Aorta (tissue), 5 donors: ENCODE results near the gene PUM1. TPM values are rescaled to one million over a fixed set of nuclear protein-coding genes. Genes with fewer than 3 reads are reported as not detected.

ENCODE experiments used
- ATAC-seq: fragments of 200-7000 bp; cut with Tn5 transposase; one replicate; pipeline ENCODE4 v1.9.1; 2022; ENCODE audit warnings: moderate library complexity; ENCODE audit not compliant: low FRiP score
- DNase-seq, 2 donors: peaks; one replicate each; pipeline ENCODE4 v3.0.0-alpha.2; 2020
- H3K27ac ChIP-seq, 2 donors: one replicate each; pipeline ENCODE4 v1.5.1; 2013; ENCODE audit warnings: low read length in 2 of 2, mild to moderate bottlenecking in 2 of 2, moderate library complexity in 2 of 2, control low read depth in 1 of 2, inconsistent platforms in 1 of 2, low read depth in 1 of 2
- H3K27me3 ChIP-seq, 2 donors: one replicate each; pipeline ENCODE4 v1.6.1; 2013; ENCODE audit warnings: control low read depth in 1 of 2, low read length in 1 of 2, mild to moderate bottlenecking in 1 of 2, moderate library complexity in 1 of 2; ENCODE audit not compliant: insufficient read depth in 2 of 2, control insufficient read depth in 1 of 2
- H3K36me3 ChIP-seq, 2 donors: one replicate each; pipeline ENCODE4 v1.6.1; 2013; ENCODE audit warnings: control low read depth in 1 of 2, low read length in 1 of 2, mild to moderate bottlenecking in 1 of 2; ENCODE audit not compliant: insufficient read depth in 2 of 2, control insufficient read depth in 1 of 2
- H3K4me1 ChIP-seq, 2 donors: one replicate each; pipeline ENCODE4 v1.6.1; 2013; ENCODE audit warnings: low read length in 2 of 2, control low read depth in 1 of 2, mild to moderate bottlenecking in 1 of 2, moderate library complexity in 1 of 2; ENCODE audit not compliant: insufficient read depth in 2 of 2, control insufficient read depth in 1 of 2
- H3K4me3 ChIP-seq, 2 donors: one replicate each; pipeline ENCODE4 v1.5.1; 2013; ENCODE audit warnings: low read length in 2 of 2, control low read depth in 1 of 2, mild to moderate bottlenecking in 1 of 2
- H3K9me3 ChIP-seq: one replicate; pipeline ENCODE4 v1.6.1; 2013; ENCODE audit warnings: mild to moderate bottlenecking, low read length; ENCODE audit not compliant: control insufficient read depth
- WGBS, 2 donors: extraction: QIAGEN DNeasy Blood & Tissue Kit; methylation state at CpG; one replicate each; pipeline ENCODE4 v1.1.7; 2013; 5-methylcytosine and 5-hydroxymethylcytosine counted together
- intact Hi-C, 2 donors: fragments of 100-400 bp; cut with DNase I; formaldehyde crosslinking; loops; one replicate each; pipeline versions ENCODE4 v1.14.2 to v1.15.0; 2022
- long read RNA-seq, 2 donors: library from polyadenylated mRNA; unstranded; transcript quantifications; one replicate each; pipeline ENCODE4 v2.0.0, GENCODE V29; 2020 to 2021
- polyA plus RNA-seq, 2 donors: library from polyadenylated mRNA; stranded (reverse); fragments of 200-250 nt; gene quantifications; one replicate each; pipeline ENCODE4 v1.2.3, GENCODE V29; 2013
- total RNA-seq, 2 donors: library from RNA; stranded (reverse); fragmentation: NEBNext Ultra II Directional; extraction: Animal tissue kit (Norgen Biotek cat#: 25700); gene quantifications; one replicate each; pipeline ENCODE4 v1.2.1, GENCODE V29; 2021
- donor health status: healthy with polysubstance abuse.
- donor health status: Bipolar disorder and iron deficiency.
- donor health status: DM: no; HTN: no; CAD: no.
- donor health status: DM: no; HTN: no; CAD: no.
- donor health status: DM: yes; HTN: yes; CAD: no.

Gene PUM1, protein sequence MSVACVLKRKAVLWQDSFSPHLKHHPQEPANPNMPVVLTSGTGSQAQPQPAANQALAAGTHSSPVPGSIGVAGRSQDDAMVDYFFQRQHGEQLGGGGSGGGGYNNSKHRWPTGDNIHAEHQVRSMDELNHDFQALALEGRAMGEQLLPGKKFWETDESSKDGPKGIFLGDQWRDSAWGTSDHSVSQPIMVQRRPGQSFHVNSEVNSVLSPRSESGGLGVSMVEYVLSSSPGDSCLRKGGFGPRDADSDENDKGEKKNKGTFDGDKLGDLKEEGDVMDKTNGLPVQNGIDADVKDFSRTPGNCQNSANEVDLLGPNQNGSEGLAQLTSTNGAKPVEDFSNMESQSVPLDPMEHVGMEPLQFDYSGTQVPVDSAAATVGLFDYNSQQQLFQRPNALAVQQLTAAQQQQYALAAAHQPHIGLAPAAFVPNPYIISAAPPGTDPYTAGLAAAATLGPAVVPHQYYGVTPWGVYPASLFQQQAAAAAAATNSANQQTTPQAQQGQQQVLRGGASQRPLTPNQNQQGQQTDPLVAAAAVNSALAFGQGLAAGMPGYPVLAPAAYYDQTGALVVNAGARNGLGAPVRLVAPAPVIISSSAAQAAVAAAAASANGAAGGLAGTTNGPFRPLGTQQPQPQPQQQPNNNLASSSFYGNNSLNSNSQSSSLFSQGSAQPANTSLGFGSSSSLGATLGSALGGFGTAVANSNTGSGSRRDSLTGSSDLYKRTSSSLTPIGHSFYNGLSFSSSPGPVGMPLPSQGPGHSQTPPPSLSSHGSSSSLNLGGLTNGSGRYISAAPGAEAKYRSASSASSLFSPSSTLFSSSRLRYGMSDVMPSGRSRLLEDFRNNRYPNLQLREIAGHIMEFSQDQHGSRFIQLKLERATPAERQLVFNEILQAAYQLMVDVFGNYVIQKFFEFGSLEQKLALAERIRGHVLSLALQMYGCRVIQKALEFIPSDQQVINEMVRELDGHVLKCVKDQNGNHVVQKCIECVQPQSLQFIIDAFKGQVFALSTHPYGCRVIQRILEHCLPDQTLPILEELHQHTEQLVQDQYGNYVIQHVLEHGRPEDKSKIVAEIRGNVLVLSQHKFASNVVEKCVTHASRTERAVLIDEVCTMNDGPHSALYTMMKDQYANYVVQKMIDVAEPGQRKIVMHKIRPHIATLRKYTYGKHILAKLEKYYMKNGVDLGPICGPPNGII
- total RNA-seq: 100 to 1,000 TPM; 105 to 120 TPM
- polyA plus RNA-seq: 10 to 100 TPM; 13.1 to 21.8 TPM
- long read RNA-seq, donor 1, full-length matches to known transcripts: 10 of 72 reads
- long read RNA-seq, donor 1, partial matches to known transcripts: 25 of 72 reads
- long read RNA-seq, donor 1, other reads (novel, unspliced or antisense): 37 of 72 reads
- long read RNA-seq, donor 2, full-length matches to known transcripts: 8 of 69 reads
- long read RNA-seq, donor 2, partial matches to known transcripts: 23 of 69 reads
- long read RNA-seq, donor 2, other reads (novel, unspliced or antisense): 38 of 69 reads

- Histone ChIP-seq H3K4me3 (peak within 1 kb of the TSS; percentile 66 to 78), H3K27me3 (no peaks in the 10 kb centered on the region), H3K27ac (peak within 1 kb of the TSS; percentile 70 to 93), H3K4me1 (no peaks in the 10 kb centered on the region), H3K9me3 (no peaks in the 10 kb centered on the region), H3K36me3 (no peaks in the 10 kb centered on the region)
- 1% methylated on average over 59 to 72 of the region's 72 CpGs for WGBS, 2 donors
- DNase-seq (peak; percentile 99), ATAC-seq (peak; percentile 100)
- intact Hi-C loops: no loop called here
These were observed at the start of gene PUM1 for GRCh38 chr1:31065310-31066217. TSS of gene PUM1 (minus strand) at chr1:31065717. CDS start at chr1:31059566, 6,151 bp downstream.

- Histone ChIP-seq H3K4me1 (no peaks in the 10 kb centered on the region), H3K27ac (no peak overlapping the region), H3K27me3 (no peaks in the 10 kb centered on the region), H3K9me3 (no peaks in the 10 kb centered on the region), H3K4me3 (no peak overlapping the region), H3K36me3 (no peaks in the 10 kb centered on the region)
- WGBS, 2 donors: 69 to 76% methylated on average over 15 of the region's 15 CpGs
- no peak for DNase-seq
- ATAC-seq: no peak
- intact Hi-C loops: no loop called here
These were observed 46.9 kb upstream of the PUM1 start for GRCh38 chr1:31112266-31112935.

DNA sequence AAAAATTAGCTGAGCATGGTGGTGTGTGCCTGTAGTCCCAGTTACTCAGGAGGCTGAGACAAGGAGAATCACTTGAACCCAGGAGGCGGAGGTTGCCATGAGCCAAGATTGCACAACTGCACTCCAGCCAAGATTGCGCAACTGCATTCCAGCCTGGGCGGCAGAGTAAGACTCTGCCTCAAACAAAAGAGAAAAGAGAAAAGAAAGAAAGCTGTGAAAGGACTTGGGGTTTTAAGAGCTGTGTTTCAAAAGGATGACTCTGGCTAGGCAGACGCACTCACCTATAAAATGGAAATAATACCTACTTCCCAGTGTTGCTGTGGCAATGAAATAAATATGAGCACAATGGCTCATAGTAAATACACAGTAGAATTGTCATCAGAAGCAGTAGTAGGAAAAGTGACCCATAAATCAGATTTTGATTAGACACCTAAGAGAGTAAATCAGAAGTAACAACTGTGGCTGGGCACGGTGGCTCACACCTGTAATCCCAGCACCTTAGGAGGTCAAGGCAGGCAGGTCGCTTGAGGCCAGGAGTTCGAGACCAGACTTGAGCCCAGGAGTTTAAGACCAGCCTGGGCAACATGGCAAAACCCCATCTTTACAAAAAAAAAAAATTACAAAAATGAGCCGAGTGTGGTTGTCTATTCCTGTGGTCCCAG, 45.9 kb upstream of the PUM1 start:
- DNase-seq: peak; percentile 82
- no peaks in the 10 kb centered on the region for H3K4me1 ChIP-seq
- H3K4me3 ChIP-seq: no peak overlapping the region
- no peaks in the 10 kb centered on the region for H3K36me3 ChIP-seq
- H3K27ac ChIP-seq: no peak overlapping the region
- H3K27me3 ChIP-seq: no peaks in the 10 kb centered on the region
- ATAC-seq: peak; percentile 26
- intact Hi-C loops: no loop called here
- WGBS, 2 donors: 80% methylated on average over 8 of the region's 8 CpGs
- no peaks in the 10 kb centered on the region for H3K9me3 ChIP-seq

GRCh38 chr1:31110846-31111245, 45.3 kb upstream of the PUM1 start:
- WGBS, 2 donors: 87 to 88% methylated on average over 7 of the region's 7 CpGs
- no peak overlapping the region for H3K4me3 ChIP-seq
- no peak overlapping the region for H3K27ac ChIP-seq
- no peaks in the 10 kb centered on the region for H3K4me1 ChIP-seq
- DNase-seq (no peak), ATAC-seq (no peak)
- H3K9me3 ChIP-seq: no peaks in the 10 kb centered on the region
- no peaks in the 10 kb centered on the region for H3K36me3 ChIP-seq
- H3K27me3 ChIP-seq: no peaks in the 10 kb centered on the region
- intact Hi-C loops: no loop called here

DNA sequence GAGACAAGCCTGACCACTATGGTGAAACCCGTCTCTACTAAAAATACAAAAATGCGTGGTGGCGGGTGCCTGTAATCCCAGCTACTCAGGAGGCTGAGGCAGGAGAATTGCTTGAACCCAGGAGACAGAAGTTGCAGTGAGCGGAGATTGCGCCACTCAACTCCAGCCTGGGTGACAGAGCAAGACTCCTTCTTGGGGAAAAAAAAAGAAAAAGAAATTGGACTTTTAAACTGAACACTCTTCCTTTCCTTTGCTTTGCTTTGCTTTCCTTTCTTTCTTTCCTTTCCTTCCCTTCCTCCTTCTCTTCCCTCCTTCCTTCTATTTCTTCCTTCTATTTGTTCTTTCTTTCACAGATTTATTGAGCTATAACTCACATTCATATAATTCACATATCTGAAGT, 43.3 kb upstream of the PUM1 start:
- H3K27me3 ChIP-seq: no peaks in the 10 kb centered on the region
- no peaks in the 10 kb centered on the region for H3K9me3 ChIP-seq
- no peaks in the 10 kb centered on the region for H3K36me3 ChIP-seq
- DNase-seq: peak in 1 of 2 donors; percentile 25
- 93 to 94% methylated on average over 5 of the region's 5 CpGs for WGBS, 2 donors
- ATAC-seq: no peak
- H3K4me3 ChIP-seq: no peak overlapping the region
- H3K27ac ChIP-seq: no peak overlapping the region
- intact Hi-C loops: no loop called here
- no peaks in the 10 kb centered on the region for H3K4me1 ChIP-seq

DNA sequence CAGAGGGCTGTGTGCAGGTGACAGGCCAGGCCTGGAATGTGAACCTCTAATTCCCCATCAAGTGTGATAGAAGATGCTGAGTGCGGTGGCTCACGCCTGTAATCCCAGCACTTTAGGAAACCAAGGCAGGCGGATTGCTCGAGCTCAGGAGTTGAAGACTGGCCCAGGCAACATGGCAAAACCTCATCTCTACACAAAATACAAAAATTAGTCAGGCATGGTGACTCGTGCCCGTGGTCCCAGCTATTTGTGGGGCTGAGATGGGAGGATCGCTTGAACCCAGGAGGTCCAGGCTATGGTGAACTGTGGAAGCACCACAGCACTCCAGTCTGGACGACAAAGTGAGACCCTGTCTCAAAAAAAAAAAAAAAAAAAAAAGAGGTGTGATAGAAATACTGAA, 40.1 kb upstream of the PUM1 start:
- Histone ChIP-seq H3K27ac (no peak overlapping the region), H3K4me1 (no peaks in the 10 kb centered on the region), H3K36me3 (no peaks in the 10 kb centered on the region), H3K9me3 (no peaks in the 10 kb centered on the region), H3K27me3 (no peaks in the 10 kb centered on the region), H3K4me3 (no peak overlapping the region)
- ATAC-seq (no peak), DNase-seq (peak in 1 of 2 donors; percentile 15)
- 90 to 95% methylated on average over 8 of the region's 8 CpGs for WGBS, 2 donors
- intact Hi-C loops: no loop called here

DNA sequence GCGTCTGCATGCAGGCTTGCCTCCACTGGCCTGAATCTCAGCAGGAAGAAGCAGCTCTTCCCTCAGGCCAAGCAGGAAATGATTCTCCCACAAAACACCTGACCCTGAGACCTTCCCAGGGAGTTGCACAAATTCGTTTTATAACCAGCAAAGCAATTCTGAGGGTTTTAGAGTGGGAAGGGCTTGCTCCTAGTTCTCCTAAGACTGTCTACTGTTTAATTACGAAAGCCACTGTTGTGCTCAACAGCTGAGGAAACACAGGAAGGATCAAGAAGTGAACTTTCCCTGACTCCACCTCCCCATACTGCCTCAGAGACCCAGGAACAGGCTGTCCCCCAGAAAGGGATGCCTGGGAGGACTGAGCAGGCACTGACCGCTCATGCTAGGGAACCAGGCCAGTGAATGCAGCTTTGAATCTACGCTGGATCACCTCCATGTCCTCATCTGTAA, 37.0 kb upstream of the PUM1 start:
- Histone ChIP-seq H3K4me1 (no peaks in the 10 kb centered on the region), H3K27me3 (no peaks in the 10 kb centered on the region), H3K36me3 (no peaks in the 10 kb centered on the region), H3K9me3 (no peaks in the 10 kb centered on the region), H3K27ac (no peak overlapping the region), H3K4me3 (no peak overlapping the region)
- intact Hi-C loops: no loop called here
- ATAC-seq (no peak), DNase-seq (no peak)
- 88 to 89% methylated on average over 5 of the region's 5 CpGs for WGBS, 2 donors
